SW480 (cell line): ENCODE measurements around the gene KAT6B.

Experiments
- DNase-seq: peaks from one replicate; pipeline ENCODE4 v3.0.0-alpha.2; 2016; ENCODE audit warnings: low spot score

The KAT6B gene

DNA sequence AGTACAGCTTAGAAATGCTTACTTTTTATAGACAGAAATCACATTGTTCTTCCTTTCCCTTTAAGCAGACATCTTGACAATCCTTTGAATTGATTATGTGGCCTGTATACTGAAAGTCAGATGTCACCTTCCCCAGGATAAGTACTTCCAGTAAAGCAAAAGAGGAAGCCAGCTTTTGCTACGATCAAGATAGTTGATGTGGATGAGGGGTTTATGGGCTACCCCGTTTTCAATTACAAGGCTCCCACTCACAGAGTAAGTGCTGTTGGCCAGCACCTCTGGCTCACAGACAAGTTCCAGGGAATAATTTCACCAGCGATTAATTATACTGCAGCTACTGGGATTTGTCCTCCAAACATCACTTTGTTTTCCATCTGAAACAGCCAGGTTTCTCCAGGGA is 189.9 kb downstream of the KAT6B start:
- DNase-seq, result no peak

DNA sequence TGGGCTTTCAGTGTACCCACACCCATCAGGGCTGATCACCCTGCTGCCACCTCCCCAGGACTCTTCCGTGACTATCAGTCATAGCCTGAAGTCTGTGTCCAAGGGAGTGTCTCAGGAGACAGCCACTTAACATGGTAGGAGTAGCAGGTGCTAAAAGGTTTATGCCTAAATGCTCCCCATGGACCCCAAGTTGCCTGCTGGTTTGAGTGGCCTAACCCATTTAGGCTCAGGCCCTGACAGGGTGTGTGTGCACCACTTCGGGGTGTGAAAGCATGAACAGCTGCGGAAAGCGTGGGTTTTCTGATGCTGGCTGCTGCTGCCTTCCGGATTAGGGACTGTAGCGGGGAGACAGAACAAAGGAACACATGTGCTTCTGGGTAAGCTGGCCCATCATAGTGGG is 191.9 kb downstream of the KAT6B start:
- DNase-seq, result no peak

DNA sequence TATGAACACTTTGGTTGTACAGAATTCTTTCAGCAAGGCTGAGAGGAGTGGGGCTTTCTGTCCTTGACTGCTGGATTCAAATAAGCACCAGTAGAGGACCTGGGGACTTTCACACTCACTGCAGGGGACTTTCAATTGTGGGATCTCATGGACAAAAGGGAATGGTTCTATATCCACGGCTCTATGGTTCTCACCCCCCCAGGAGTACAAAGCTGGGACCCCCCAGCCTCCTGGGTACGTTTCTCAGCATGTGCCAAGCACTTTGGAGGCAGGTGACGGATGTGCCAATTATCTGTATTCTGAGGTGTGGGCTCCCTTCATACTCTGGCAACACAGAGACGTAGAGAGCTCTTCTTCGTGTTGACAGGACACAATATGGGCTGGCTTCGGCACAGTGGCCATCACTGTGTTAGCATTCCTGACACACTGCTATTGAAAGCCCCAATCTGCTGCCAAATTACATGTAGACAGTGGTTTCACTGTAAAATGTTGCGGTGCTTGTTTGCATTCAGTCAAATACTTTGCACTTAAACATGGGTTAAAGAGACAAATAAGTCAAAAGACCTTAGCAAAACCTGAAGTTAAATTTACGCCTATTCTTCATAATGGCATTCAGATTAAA is 192.4 kb downstream of the KAT6B start:
- no peak for DNase-seq

DNA sequence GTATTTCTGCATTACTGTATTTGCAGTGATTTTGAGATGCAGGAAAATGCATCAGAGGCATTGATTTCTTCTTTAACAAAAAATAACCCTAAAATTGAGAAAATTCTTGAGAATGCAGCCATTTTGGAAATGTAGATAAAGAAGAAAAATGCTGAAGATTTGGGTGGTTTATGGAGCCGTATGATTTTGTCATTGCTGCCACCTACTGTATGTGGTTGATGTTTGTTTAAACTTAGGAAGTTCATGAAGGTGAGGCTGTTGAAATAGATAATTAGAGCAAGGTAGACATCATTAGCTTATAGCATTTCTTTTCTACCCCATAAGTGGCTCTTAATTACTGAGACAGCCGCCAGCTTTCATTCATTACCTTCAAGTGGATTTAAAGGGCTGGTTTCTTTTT is 193.0 kb downstream of the KAT6B start:
- peak; percentile 11 for DNase-seq

DNA sequence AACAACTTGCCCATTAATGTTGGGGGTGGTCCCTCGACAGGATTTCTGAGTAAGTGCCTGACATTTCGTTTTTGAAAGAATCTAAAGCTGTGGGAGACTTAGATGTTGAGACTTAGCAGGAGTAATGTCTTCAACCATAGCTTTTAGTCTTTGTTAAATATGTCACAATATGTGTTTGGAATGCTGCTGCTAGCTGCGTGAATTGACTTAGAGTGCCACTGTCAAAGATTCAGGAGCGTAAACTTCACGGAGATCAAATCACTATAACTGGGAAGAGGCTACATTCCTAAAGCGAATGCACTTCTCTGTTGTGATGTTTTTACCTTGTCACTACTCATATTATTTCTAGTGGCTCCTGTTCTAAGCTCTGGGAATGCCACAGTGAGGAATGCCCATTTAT is 193.8 kb downstream of the KAT6B start:
- DNase-seq, result no peak

DNA sequence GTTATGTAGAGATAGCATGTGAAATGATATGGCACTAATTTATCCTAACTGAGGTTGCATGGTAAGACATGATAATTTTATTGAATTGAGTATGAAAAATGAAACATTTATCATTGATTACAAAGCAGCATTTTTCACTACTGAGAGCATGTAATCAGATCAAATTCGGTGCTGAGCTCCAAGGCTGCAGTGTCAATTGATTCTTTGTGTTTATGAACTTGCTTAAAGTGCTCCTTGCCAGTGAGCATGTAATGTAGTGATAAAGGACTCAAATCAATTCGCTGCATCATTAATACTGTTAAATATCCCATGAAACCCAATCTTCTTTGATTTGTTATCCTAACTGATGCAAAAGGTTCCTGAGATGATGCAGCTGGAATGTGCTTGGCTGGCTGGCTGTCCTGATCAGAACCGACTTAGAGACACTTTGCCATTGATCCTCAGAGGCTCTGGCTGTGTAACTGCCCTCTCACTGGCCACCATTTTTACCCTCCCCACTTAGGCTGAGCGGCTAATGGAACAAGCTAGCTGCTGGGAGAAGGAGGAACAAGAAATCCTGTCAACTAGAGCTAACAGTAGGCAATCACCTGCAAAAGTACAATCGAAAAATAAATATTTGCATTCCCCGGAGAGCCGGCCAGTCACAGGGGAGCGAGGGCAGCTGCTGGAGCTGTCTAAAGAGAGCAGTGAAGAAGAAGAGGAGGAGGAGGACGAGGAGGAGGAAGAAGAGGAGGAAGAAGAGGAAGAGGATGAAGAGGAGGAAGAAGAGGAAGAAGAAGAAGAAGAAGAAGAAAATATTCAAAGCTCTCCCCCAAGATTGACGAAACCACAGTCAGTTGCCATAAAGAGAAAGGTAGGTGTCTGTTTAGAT is 195.2 kb downstream of the KAT6B start:
- no peak for DNase-seq

DNA sequence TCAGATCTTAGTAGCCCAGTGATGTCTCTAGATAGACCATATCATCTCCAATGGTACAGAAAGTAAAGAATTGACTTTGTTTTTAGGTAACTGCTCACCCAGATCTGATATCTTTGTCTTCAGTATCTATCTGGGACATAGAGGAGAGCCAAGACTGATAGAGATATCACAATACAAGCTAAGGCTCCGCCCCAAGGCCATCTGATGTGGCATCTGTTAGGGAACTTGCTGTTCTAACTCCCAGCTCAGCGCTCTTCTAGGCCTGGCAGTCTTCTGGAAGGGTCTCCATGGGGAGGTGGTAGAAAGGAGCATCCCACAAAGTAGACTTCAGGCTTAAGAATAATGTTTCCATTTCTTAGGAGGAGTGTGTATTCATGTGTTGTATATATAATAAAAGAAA is 196.7 kb downstream of the KAT6B start:
- no peak for DNase-seq

DNA sequence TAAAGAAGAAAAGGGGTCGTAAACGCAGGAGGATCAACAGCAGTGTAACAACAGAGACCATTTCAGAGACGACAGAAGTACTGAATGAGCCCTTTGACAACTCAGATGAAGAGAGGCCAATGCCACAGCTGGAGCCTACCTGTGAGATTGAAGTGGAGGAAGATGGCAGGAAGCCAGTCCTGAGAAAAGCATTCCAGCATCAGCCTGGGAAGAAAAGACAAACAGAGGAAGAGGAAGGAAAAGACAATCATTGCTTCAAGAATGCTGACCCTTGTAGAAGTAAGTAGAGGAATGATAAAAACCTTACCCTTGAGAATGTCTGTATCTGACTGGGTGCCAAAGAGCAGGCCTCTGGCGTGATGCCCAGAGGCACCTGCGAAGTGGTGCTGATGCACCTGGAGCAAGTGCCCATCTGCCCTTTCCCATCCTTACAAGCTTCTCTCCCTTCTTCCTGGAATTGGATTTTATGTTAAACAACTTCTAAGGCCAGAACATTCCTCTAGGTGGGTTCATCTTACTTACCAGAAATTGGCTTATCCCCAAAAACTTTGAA is 198.6 kb downstream of the KAT6B start:
- no peak for DNase-seq

DNA sequence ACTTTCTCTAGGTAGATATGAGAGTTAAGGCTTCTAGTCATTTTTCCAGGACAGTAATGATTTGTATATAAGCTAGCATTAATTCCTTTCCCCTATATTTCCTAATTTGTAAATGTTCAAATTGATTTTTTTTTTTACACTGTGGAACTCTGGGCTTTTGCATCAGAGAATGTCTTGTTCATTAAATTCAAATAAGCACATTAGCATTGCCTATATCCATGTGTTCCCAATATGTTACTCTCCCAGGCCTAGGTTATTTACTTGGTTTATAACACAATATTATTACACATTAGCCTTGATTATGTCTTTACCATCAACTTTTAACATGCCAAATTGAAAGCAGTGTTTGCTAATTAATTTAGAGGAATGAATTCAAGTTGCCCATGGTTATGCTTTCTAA is 201.6 kb downstream of the KAT6B start:
- DNase-seq, result no peak

DNA sequence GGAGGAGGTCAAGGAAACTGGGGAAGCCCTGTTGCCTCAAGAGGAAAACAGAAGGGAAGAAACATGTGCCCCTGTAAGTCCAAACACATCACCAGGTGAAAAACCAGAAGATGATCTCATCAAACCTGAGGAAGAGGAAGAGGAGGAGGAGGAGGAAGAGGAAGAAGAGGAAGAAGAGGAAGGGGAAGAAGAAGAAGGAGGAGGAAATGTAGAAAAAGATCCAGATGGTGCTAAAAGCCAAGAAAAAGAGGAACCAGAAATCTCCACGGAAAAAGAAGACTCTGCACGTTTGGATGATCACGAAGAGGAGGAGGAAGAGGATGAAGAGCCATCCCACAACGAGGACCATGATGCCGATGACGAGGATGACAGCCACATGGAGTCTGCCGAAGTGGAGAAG is 202.3 kb downstream of the KAT6B start:
- DNase-seq, result no peak

DNA sequence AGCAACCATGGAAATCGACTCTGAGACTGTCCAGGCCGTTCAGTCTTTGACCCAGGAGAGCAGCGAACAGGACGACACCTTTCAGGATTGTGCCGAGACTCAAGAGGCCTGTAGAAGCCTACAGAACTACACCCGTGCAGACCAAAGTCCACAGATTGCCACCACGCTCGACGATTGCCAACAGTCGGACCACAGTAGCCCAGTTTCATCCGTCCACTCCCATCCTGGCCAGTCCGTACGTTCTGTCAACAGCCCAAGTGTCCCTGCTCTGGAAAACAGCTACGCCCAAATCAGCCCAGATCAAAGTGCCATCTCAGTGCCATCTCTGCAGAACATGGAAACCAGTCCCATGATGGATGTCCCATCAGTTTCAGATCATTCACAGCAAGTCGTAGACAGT is 203.0 kb downstream of the KAT6B start:
- no peak for DNase-seq

DNA sequence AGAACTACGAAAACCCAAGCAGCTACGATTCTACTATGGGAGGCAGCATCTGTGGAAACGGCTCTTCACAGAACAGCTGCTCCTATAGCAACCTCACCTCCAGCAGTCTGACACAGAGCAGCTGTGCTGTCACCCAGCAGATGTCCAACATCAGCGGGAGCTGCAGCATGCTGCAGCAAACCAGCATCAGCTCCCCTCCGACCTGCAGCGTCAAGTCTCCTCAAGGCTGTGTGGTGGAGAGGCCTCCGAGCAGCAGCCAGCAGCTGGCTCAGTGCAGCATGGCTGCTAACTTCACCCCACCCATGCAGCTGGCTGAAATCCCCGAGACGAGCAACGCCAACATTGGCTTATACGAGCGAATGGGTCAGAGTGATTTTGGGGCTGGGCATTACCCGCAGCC is 203.5 kb downstream of the KAT6B start:
- DNase-seq, result no peak

DNA sequence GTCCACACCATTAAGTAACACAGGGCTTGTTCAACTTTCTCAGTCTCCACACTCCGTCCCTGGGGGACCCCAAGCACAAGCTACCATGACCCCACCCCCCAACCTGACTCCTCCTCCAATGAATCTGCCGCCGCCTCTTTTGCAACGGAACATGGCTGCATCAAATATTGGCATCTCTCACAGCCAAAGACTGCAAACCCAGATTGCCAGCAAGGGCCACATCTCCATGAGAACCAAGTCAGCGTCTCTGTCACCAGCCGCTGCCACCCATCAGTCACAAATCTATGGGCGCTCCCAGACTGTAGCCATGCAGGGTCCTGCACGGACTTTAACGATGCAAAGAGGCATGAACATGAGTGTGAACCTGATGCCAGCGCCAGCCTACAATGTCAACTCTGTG is 204.0 kb downstream of the KAT6B start:
- DNase-seq, result no peak

DNA sequence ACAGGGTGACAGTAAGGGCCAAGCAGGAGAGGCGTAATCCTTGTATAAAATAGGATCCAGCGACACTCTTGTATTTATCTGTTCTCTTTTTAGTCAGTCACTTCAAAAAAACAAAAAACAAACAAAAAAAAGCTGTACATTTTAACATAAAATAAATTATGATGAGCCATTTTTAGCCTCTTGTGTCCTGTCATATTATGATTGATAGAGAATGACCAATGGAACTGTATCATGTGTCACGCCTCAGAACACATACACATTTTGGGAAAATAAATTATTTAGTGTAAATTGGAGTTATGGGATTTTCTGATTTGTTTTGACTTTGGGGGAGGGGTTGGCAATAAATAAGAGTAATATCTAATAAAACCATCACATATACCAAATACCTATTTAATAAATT is 205.7 kb downstream of the KAT6B start:
- no peak for DNase-seq

DNA sequence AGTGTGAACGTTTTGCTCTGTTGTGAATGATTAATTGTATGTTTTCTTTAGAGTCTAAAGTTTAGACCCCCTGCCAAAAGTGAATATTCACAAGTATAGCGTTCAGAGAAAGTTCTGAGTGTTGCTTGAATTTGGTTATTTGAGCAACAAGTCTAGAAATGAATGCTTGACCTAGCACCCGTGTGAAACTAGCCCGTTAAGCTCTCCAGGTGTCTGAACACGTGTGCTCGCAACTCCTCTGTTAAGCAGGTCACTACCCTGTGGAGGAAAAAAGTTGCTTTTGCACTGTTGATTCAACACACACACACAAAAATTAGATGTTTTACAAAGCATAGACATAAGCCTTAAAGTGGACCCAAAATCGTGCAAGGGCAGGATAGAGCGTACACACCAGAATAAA is 206.4 kb downstream of the KAT6B start:
- DNase-seq, result no peak

DNA sequence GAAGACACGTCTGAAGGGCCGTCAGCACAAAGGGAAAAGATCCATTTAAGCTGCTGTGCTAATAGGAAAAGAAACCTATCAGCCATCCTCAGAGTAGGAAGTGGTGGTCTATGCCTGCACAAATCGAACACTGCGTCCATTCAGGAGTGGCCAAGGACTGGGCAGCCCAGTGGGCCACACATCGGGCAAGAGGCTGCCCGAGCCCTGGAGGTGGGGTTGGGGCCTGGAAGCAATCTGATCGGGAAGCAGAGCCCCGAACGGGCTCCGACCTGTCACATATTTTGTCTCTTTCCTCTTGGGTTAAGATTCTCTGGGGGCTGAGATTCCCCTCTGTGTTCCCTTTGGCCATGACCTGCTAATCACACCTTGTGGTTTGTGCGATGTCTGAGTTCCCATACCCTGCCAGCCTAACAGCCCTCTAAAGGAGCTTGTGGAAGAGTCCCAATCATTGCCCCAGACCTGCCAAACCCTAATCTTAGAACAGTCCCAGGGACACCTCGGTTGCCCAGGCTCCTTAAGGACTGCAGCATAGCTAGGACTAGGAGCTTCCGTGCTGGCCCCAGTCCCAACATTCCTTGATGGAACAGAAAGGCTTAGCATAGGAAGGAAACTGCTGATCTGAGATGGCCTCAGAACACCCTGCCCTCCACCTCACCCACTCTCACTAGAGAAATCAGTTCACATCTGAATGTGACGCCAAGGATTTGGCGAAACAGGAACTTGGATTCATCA is 207.2 kb downstream of the KAT6B start:
- no peak for DNase-seq

DNA sequence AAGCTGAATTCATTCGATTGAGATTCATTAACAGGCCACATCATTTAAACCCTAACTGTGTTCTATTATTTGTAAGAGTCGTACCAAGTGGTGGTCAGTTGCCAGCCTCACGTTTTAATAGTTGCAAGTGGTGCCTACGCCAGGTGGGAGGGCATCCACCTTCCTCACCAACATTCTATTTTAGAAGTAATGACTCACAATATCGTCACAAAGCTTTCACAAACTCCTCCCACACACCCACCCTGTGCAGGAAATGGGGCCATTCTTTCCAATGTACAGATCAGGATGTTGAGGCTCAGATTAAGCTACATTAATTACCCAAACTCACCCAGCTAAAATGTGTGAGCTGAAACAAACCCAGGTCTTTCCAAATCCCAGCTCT is 207.7 kb downstream of the KAT6B start:
- DNase-seq, result no peak

DNA sequence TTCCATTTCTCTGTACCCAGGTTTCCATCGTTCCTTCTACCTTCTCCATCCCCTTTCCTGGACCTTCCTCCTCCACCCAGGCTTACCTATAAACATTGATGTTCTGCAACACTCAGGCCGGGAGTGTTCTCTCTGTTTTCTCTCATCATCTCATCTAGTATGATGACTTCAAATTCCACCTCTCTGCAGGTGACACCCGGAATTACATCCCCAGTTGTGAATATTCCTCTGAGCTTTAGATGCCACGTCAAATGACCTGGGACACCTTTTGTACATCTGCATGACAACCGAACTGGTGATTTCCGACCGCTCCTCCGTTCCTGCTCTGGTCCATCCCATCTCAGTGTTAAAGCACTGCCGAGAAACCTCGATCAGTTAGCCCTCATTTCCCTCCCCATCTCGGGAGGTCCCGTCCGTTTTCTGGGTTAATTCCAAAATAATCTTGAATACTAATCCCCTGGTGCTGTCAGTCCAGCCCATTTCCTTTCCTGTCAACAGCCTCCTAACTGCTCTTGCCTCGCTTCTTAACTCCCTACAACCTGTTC is 208.4 kb downstream of the KAT6B start:
- no peak for DNase-seq

DNA sequence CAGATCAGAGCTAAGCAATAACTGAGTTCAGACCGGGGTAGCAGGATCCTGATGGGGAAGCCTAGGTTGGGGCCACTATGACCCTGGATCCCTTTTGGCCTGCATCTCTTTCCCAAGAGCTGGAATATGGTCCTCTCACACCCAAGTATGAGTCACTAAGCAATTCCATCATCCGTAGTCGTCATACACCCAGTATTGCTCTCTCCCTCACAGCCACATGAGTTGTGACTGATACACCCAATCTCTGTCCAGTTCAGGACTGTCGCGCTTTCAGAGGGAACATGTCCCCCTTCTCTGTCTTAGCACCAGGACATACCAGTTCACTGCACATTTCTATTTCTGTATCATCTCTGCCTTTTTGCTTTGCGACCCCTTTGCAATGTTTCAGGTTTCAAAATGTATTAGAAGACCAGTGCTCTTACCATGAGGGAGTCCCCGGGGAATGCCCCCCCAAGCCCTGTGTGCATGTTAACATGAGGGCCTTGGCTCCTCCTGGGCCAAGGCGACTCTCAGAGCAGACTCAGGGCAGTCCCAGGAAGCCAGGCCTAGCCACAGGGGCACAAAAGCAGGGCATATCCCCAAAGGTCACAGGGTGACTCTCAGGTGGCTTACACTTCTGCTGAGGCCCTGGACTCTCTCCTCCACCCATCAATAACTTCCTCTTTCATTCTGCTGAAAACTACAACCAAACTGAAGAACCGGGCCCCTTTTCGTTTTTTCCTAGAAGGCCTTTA is 209.7 kb downstream of the KAT6B start:
- peak; percentile 10 for DNase-seq

DNA sequence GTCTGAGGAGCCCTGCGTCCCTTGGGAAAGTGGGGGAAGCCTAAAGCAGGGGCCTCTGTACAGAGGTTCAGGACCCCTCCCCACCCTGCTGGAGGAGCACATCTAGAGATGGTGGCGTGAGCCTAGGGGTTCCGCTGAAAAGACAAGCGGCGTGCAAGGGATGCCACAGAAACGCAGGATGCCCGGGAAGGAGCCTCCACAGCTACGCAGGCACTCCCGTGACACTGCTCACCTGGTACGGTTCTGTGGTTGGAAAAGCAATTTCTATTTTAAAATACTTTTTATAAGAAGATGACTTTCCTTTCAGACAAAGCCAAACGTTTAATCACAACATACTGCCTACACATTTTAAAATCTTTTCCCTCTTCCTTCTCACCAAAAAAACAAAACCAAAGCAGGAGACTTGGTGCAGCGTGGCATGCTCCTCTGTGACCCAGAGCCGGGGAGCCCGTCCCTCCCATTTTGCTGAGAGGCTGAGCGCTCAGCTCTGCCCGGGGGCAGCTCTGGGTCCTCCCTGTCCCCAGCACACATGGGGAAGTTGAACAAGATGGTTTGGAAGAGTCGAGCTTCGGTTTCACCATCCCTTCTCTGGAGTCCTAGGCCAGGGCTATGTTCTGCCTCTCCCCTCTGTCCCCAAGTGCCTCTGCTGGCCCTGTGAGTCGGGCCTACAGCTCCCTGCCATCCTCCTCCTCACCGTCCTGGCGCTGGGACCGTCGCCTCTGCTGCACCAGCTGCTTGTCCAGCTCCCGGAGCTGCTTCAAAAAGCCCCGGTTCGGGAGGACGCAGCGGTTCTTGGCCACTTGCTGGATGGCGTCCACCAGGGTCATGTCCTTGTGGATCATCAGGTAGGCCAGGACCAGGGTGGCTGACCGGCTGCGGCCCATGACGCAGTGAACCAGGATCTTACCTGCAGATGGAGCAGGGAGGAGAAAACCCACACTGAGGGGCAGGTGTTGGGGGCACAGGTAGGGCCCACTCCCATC is 211.1 kb downstream of the KAT6B start:
- DNase-seq, result no peak

DNA sequence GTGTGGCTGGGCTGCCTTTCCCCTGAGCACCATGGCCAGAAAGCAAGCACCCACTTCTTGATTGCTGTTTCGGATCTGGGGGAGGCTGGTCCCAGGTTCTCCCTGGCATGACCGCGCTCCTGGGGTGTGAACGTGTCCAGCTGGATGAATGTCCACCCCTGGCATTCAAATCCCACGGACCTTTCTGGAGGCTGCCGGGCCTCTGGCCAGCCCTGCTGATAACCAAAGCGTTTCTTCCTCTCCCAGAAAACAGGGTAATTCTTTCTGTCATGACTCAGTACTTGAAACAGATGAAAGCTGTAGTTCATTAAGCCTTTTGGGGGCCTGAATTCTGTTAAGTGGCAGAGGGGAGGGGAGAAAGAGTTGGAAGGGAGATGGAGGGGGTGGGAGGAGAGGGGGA is 211.9 kb downstream of the KAT6B start:
- DNase-seq, result no peak
